Tibial artery (tissue), 4 donors: ENCODE measurements around the gene SLC34A3.

Experiments used
- DNase-seq, 2 donors: peaks; one replicate each; pipeline ENCODE4 v3.0.0-alpha.2; 2019
- H3K27ac ChIP-seq, 2 donors: fragments of 200-600 bp; sonication (generic) in 1 of 2; 1 replicate in 1 of 2; 2 replicates in 1 of 2; pipeline ENCODE4 v1.5.1; 2018 to 2019; ENCODE audit warnings: mild to moderate bottlenecking in 1 of 2
- H3K27me3 ChIP-seq, 2 donors: fragments of 200-600 bp; sonication (generic) in 1 of 2; one replicate each; pipeline versions ENCODE4 v1.5.1 to v1.6.0; 2016 to 2019
- H3K36me3 ChIP-seq, 3 donors: fragments of 200-600 bp; sonication (generic) in 2 of 3; one replicate each; pipeline ENCODE4 v1.5.1; 2016 to 2019; ENCODE audit warnings: mild to moderate bottlenecking in 2 of 3
- H3K4me1 ChIP-seq, 4 donors: fragments of 200-600 bp; sonication (generic) in 2 of 4; 1 replicate in 3 of 4; 2 replicates in 1 of 4; pipeline ENCODE4 v1.5.1; 2016 to 2019
- H3K4me3 ChIP-seq, 2 donors: fragments of 200-600 bp; sonication (generic) in 1 of 2; 1 replicate in 1 of 2; 2 replicates in 1 of 2; pipeline ENCODE4 v1.5.1; 2018 to 2019; ENCODE audit warnings: mild to moderate bottlenecking in 2 of 2
- H3K9me3 ChIP-seq, 3 donors: fragments of 200-600 bp; sonication (generic) in 1 of 3; one replicate each; pipeline ENCODE4 v1.5.1; 2016 to 2019
- CTCF ChIP-seq, 2 experiments: fragments of 200-600 bp in 1 of 2; fragments of 450-650 bp in 1 of 2; IDR thresholded peaks; one replicate each; pipeline ENCODE4 v1.5.1; 2017 to 2019; ENCODE audit warnings: antibody characterized with exemption in 2 of 2, mild to moderate bottlenecking in 1 of 2, moderate library complexity in 1 of 2
- intact Hi-C: fragments of 100-400 bp; cut with DNase I; formaldehyde crosslinking; loops from one replicate; pipeline ENCODE4 v1.15.0; 2023; ENCODE audit warnings: low total_unique reads

SLC34A3 gene

GRCh38 chr9:137279741-137280473, 49.2 kb downstream of the SLC34A3 start:
- Histone ChIP-seq H3K9me3 (no peaks in the 10 kb centered on the region), H3K4me1 (peaks cover 0 to 40% (median 30%) of the 10 kb centered on the region in 4 donors), H3K27ac (no peak overlapping the region), H3K27me3 (peaks cover 0 to 54% of the 10 kb centered on the region in 2 donors), H3K4me3 (no peak overlapping the region), H3K36me3 (no peaks in the 10 kb centered on the region)
- intact Hi-C loops, result no loop called here
- no peak for TF ChIP-seq CTCF (IDR thresholded peaks at IDR 0.05)
- DNase-seq, result no peak

- Histone ChIP-seq H3K36me3 (no peaks in the 10 kb centered on the region), H3K27ac (no peak overlapping the region), H3K4me3 (no peak overlapping the region), H3K9me3 (no peaks in the 10 kb centered on the region), H3K27me3 (peaks cover 0 to 54% of the 10 kb centered on the region in 2 donors), H3K4me1 (peaks cover 0 to 32% (median 27%) of the 10 kb centered on the region in 4 donors)
- DNase-seq, result no peak
- no peak for TF ChIP-seq CTCF (IDR thresholded peaks at IDR 0.05)
- intact Hi-C loops, result no loop called here
Measured at GRCh38 chr9:137280474-137281344, 50.0 kb downstream of the SLC34A3 start.

- TF ChIP-seq CTCF (IDR thresholded peaks at IDR 0.05), result no peak
- DNase-seq, result no peak
- no peaks in the 10 kb centered on the region for H3K9me3 ChIP-seq
- no peak overlapping the region for H3K4me3 ChIP-seq
- H3K36me3 ChIP-seq, result no peaks in the 10 kb centered on the region
- H3K27me3 ChIP-seq, result peaks cover 0 to 52% of the 10 kb centered on the region in 2 donors
- H3K4me1 ChIP-seq, result peaks cover 0 to 24% (median 19%) of the 10 kb centered on the region in 4 donors
- H3K27ac ChIP-seq, result no peak overlapping the region
- intact Hi-C loops, result no loop called here
Measured at GRCh38 chr9:137281345-137282116, 50.8 kb downstream of the SLC34A3 start.
